Smooth muscle cell (in vitro differentiated cells): Measurements from ENCODE around the gene OR2AJ1. TPM values are rescaled to one million over a fixed set of nuclear protein-coding genes. Genes with fewer than 3 reads are reported as not detected.

Experiments used
- DNase-seq: peaks from one replicate; lab custom pipeline; 2025; ENCODE audit not compliant: unreplicated experiment; lab: John Stamatoyannopoulos, UW
- H2AFZ ChIP-seq: fragments of 200-600 bp; sonication (generic); 2 replicates; pipeline ENCODE4 v1.6.0; 2016; ENCODE audit warnings: antibody characterized with exemption, low read depth, mild to moderate bottlenecking
- H3F3A ChIP-seq: fragments of 200-600 bp; sonication (generic); 2 replicates; pipeline ENCODE4 v1.6.0; 2017; ENCODE audit warnings: antibody characterized with exemption, low read depth
- H3K27ac ChIP-seq: fragments of 200-600 bp; sonication (generic); 2 replicates; pipeline ENCODE4 v1.5.1; 2016; ENCODE audit warnings: low read depth, mild to moderate bottlenecking
- H3K27me3 ChIP-seq: fragments of 200-600 bp; sonication (generic); 2 replicates; pipeline ENCODE4 v1.6.1; 2016; ENCODE audit warnings: low read depth, mild to moderate bottlenecking
- H3K36me3 ChIP-seq: fragments of 200-600 bp; sonication (generic); 2 replicates; pipeline ENCODE4 v1.5.1; 2016; ENCODE audit warnings: low read depth
- H3K4me1 ChIP-seq: fragments of 200-600 bp; sonication (generic); 2 replicates; pipeline ENCODE4 v1.5.1; 2016; ENCODE audit warnings: low read depth
- H3K4me2 ChIP-seq: fragments of 200-600 bp; sonication (generic); 2 replicates; pipeline ENCODE4 v1.6.0; 2016; ENCODE audit warnings: mild to moderate bottlenecking
- H3K4me3 ChIP-seq: fragments of 200-600 bp; sonication (generic); 2 replicates; pipeline ENCODE4 v1.5.1; 2016; ENCODE audit warnings: mild to moderate bottlenecking
- H3K79me2 ChIP-seq: fragments of 200-600 bp; sonication (generic); 2 replicates; pipeline ENCODE4 v1.6.0; 2016; ENCODE audit warnings: low read depth, mild to moderate bottlenecking
- H3K9ac ChIP-seq: fragments of 200-600 bp; sonication (generic); 2 replicates; pipeline ENCODE4 v1.6.0; 2016; ENCODE audit warnings: low read depth
- H3K9me3 ChIP-seq: fragments of 200-600 bp; sonication (generic); replicated peaks from 2 replicates; pipeline ENCODE4 v1.5.1; 2016; ENCODE audit warnings: low read depth
- H4K20me1 ChIP-seq: fragments of 200-600 bp; sonication (generic); 2 replicates; pipeline ENCODE4 v1.6.0; 2016; ENCODE audit warnings: low read depth
- CTCF ChIP-seq: fragments of 200-600 bp; sonication (generic); IDR thresholded peaks from 2 replicates; pipeline ENCODE4 v1.5.1; 2017; ENCODE audit warnings: borderline replicate concordance, mild to moderate bottlenecking, antibody characterized with exemption; ENCODE audit not compliant: insufficient read depth, poor library complexity, severe bottlenecking
- WGBS: methylation state at CpG from one replicate; pipeline ENCODE4 v1.1.7; 2016; ENCODE audit warnings: low lambda C conversion rate; 5-methylcytosine and 5-hydroxymethylcytosine counted together
- polyA plus RNA-seq: library from polyadenylated mRNA; unstranded; fragments of >200 nt; fragmentation: Nextera tagmentation; extraction: Ambion mirVana; gene quantifications from 2 replicates; pipeline ENCODE4 v1.2.1, GENCODE V29; 2016
- total RNA-seq: library from RNA; depleted of rRNA; stranded (reverse); fragments of >200 nt; gene quantifications from 2 replicates; pipeline ENCODE4 v1.2.3, GENCODE V29; 2014

Gene OR2AJ1
- total and polyA plus RNA-seq, 2 experiments from 2014 or later: not detected

GRCh38 chr1:247966532-247967204, 42.0 kb downstream of the OR2AJ1 start:
- DNase-seq: no peak
- H3K4me2 ChIP-seq: no peak overlapping the region
- no peak overlapping the region for H3K9ac ChIP-seq
- H4K20me1 ChIP-seq: no peaks in the 10 kb centered on the region
- H3K79me2 ChIP-seq: no peaks in the 10 kb centered on the region
- 69% methylated on average over 5 of the region's 5 CpGs for WGBS
- no peaks in the 10 kb centered on the region for H3K4me1 ChIP-seq
- peaks cover 6% of the 10 kb centered on the region for H3K9me3 ChIP-seq
- H3K36me3 ChIP-seq: no peaks in the 10 kb centered on the region
- H3K27me3 ChIP-seq: no peaks in the 10 kb centered on the region
- no peak for TF ChIP-seq CTCF
- H2AFZ ChIP-seq: no peak overlapping the region
- no peaks in the 10 kb centered on the region for H3F3A ChIP-seq
- H3K4me3 ChIP-seq: no peak overlapping the region
- no peak overlapping the region for H3K27ac ChIP-seq

Other genes with a start within 250 kb of the OR2AJ1 start
- gene OR13G1, start 245.2 kb upstream of the OR2AJ1 start, total RNA-seq: not detected in 2 replicates
- not detected in 2 replicates for gene OR13G1, start 245.2 kb upstream of the OR2AJ1 start, polyA plus RNA-seq
- gene OR6F1, start 208.2 kb upstream of the OR2AJ1 start, total RNA-seq: not detected in 2 replicates
- not detected in 2 replicates for gene OR6F1, start 208.2 kb upstream of the OR2AJ1 start, polyA plus RNA-seq
- not detected in 2 replicates for gene OR14K1, start 186.3 kb upstream of the OR2AJ1 start, total RNA-seq
- gene OR14K1, start 186.3 kb upstream of the OR2AJ1 start, polyA plus RNA-seq: not detected in 2 replicates
- not detected in 2 replicates for gene OR14A2, start 176.7 kb upstream of the OR2AJ1 start, total RNA-seq
- gene OR14A2, start 176.7 kb upstream of the OR2AJ1 start, polyA plus RNA-seq: not detected in 2 replicates
- gene OR1C1, start 164.3 kb upstream of the OR2AJ1 start, total RNA-seq: not detected in 2 replicates
- gene OR1C1, start 164.3 kb upstream of the OR2AJ1 start, polyA plus RNA-seq: not detected in 2 replicates
- not detected in 2 replicates for gene OR14A16, start 100.8 kb upstream of the OR2AJ1 start, total RNA-seq
- not detected in 2 replicates for gene OR14A16, start 100.8 kb upstream of the OR2AJ1 start, polyA plus RNA-seq
- gene OR11L1, start 83.0 kb upstream of the OR2AJ1 start, total RNA-seq: not detected in 2 replicates
- gene OR11L1, start 83.0 kb upstream of the OR2AJ1 start, polyA plus RNA-seq: not detected in 2 replicates
- not detected in 2 replicates for gene TRIM58, start 67.7 kb upstream of the OR2AJ1 start, total RNA-seq
- gene TRIM58, start 67.7 kb upstream of the OR2AJ1 start, polyA plus RNA-seq: 0.37 TPM in 1 of 2 replicates, not detected in the other
- gene OR2W3, start 29.3 kb upstream of the OR2AJ1 start, total RNA-seq: 0.18 TPM in 1 of 2 replicates, not detected in the other
- not detected in 2 replicates for gene OR2W3, start 29.3 kb upstream of the OR2AJ1 start, polyA plus RNA-seq
- gene OR2T8, start 4.6 kb upstream of the OR2AJ1 start, total RNA-seq: not detected in 2 replicates
- not detected in 2 replicates for gene OR2T8, start 4.6 kb upstream of the OR2AJ1 start, polyA plus RNA-seq
- not detected in 2 replicates for gene OR2L8, start 24.0 kb downstream of the OR2AJ1 start, total RNA-seq
- not detected in 2 replicates for gene OR2L8, start 24.0 kb downstream of the OR2AJ1 start, polyA plus RNA-seq
- gene OR2AK2, start 40.3 kb downstream of the OR2AJ1 start, total RNA-seq: not detected in 2 replicates
- not detected in 2 replicates for gene OR2AK2, start 40.3 kb downstream of the OR2AJ1 start, polyA plus RNA-seq
- gene OR2L5, start 88.8 kb downstream of the OR2AJ1 start, total RNA-seq: not detected in 2 replicates
- gene OR2L5, start 88.8 kb downstream of the OR2AJ1 start, polyA plus RNA-seq: not detected in 2 replicates
- not detected in 2 replicates for gene OR2L2, start 105.2 kb downstream of the OR2AJ1 start, total RNA-seq
- gene OR2L2, start 105.2 kb downstream of the OR2AJ1 start, polyA plus RNA-seq: 0.03 and 0.08 TPM in 2 replicates
- not detected in 2 replicates for gene OR2L3, start 121.9 kb downstream of the OR2AJ1 start, total RNA-seq
- not detected in 2 replicates for gene OR2L3, start 121.9 kb downstream of the OR2AJ1 start, polyA plus RNA-seq
- not detected in 2 replicates for gene OR2L13, start 170.3 kb downstream of the OR2AJ1 start, total RNA-seq
- gene OR2L13, start 170.3 kb downstream of the OR2AJ1 start, polyA plus RNA-seq: not detected in 2 replicates
- not detected in 2 replicates for gene OR2M5, start 220.3 kb downstream of the OR2AJ1 start, total RNA-seq
- not detected in 2 replicates for gene OR2M5, start 220.3 kb downstream of the OR2AJ1 start, polyA plus RNA-seq
- gene OR2M2, start 249.9 kb downstream of the OR2AJ1 start, total RNA-seq: not detected in 2 replicates
- gene OR2M2, start 249.9 kb downstream of the OR2AJ1 start, polyA plus RNA-seq: not detected in 2 replicates